HG03108 (cell line): Measurements from ENCODE around the gene SKOR2.

Source experiments
- ATAC-seq: cut with Tn5 transposase; IDR thresholded peaks from one replicate; pipeline ENCODE4 v1.9.1; 2021; ENCODE audit warnings: moderate library complexity; ENCODE audit not compliant: unreplicated experiment

SKOR2 gene

GRCh38 chr18:47251289-47252120 lies at the start of gene SKOR2:
Gene SKOR2 (minus strand): TSS chr18:47251660. CDS start chr18:47249183, 2,477 bp downstream.
- ATAC-seq = no peak

GRCh38 chr18:47296462-47296861 lies 45.0 kb upstream of the SKOR2 start:
- ATAC-seq = no peak

GRCh38 chr18:47294801-47295200 lies 43.3 kb upstream of the SKOR2 start:
- no peak for ATAC-seq

- ATAC-seq = no peak
These were observed 37.3 kb upstream of the SKOR2 start for GRCh38 chr18:47288741-47289140.

GRCh38 chr18:47287911-47288585 lies 36.6 kb upstream of the SKOR2 start:
- ATAC-seq = no peak

GRCh38 chr18:47286776-47287410 lies 35.4 kb upstream of the SKOR2 start:
- no peak for ATAC-seq

- no peak for ATAC-seq
These were observed 34.0 kb upstream of the SKOR2 start for GRCh38 chr18:47285456-47285855.

- no peak for ATAC-seq
These were observed 33.4 kb upstream of the SKOR2 start for GRCh38 chr18:47284721-47285395.

- no peak for ATAC-seq
These were observed 32.0 kb upstream of the SKOR2 start for GRCh38 chr18:47283476-47283875.

- no peak for ATAC-seq
These were observed 28.7 kb upstream of the SKOR2 start for GRCh38 chr18:47280121-47280520.

GRCh38 chr18:47274961-47275360 lies 23.5 kb upstream of the SKOR2 start:
- no peak for ATAC-seq

GRCh38 chr18:47265197-47265596 lies 13.7 kb upstream of the SKOR2 start:
- ATAC-seq = no peak

- ATAC-seq = no peak
These were observed 12.8 kb upstream of the SKOR2 start for GRCh38 chr18:47264308-47264700.

- ATAC-seq = no peak
These were observed 12.2 kb upstream of the SKOR2 start for GRCh38 chr18:47263430-47264307.

- ATAC-seq = no peak
These were observed 11.6 kb upstream of the SKOR2 start for GRCh38 chr18:47263150-47263429.

GRCh38 chr18:47262301-47263149 lies 11.1 kb upstream of the SKOR2 start:
- no peak for ATAC-seq

GRCh38 chr18:47261902-47262300 lies 10.4 kb upstream of the SKOR2 start:
- ATAC-seq = no peak

- ATAC-seq = no peak
These were observed 9.7 kb upstream of the SKOR2 start for GRCh38 chr18:47260924-47261701.
